Keratinocyte (primary cell): Measurements from ENCODE around the gene CCNL2. TPM values are rescaled to one million over a fixed set of nuclear protein-coding genes. Genes with fewer than 3 reads are reported as not detected.

ENCODE experiments used
- DNase-seq: peaks from one replicate; pipeline ENCODE4 v3.0.0-alpha.2; 2011; ENCODE audit warnings: low read depth, missing footprints, low spot score
- FAIRE-seq: peaks from 2 replicates; lab custom pipeline; 2011; peaks lifted over from hg19 to GRCh38; lab: Jason Lieb, UNC
- H2AFZ ChIP-seq: 2 replicates; pipeline ENCODE4 v1.6.0; 2012; ENCODE audit warnings: low read length, control low read depth, inconsistent platforms; ENCODE audit not compliant: control insufficient read depth
- H3K27ac ChIP-seq: 2 replicates; pipeline ENCODE4 v1.5.1; 2011; ENCODE audit warnings: low read length; ENCODE audit not compliant: control insufficient read depth, insufficient read depth
- H3K27me3 ChIP-seq: 3 replicates; pipeline ENCODE4 v1.6.0; 2011; ENCODE audit warnings: low read length; ENCODE audit not compliant: control insufficient read depth, insufficient read depth; ENCODE audit errors: extremely low read depth
- H3K36me3 ChIP-seq, 2 experiments: 2 replicates in 1 of 2; 3 replicates in 1 of 2; pipeline ENCODE4 v1.5.1; 2011; ENCODE audit warnings: low read length in 2 of 2, mild to moderate bottlenecking in 1 of 2; ENCODE audit not compliant: control insufficient read depth in 2 of 2, insufficient read depth in 2 of 2; ENCODE audit errors: extremely low read depth in 1 of 2
- H3K4me1 ChIP-seq: 3 replicates; pipeline ENCODE4 v1.5.1; 2011; ENCODE audit warnings: low read length; ENCODE audit not compliant: control insufficient read depth, insufficient read depth; ENCODE audit errors: extremely low read depth
- H3K4me2 ChIP-seq: 3 replicates; pipeline ENCODE4 v1.6.0; 2011; ENCODE audit warnings: low read depth, low read length; ENCODE audit not compliant: control insufficient read depth, insufficient read depth; ENCODE audit errors: extremely low read depth
- H3K4me3 ChIP-seq, 3 experiments: fragments of 200-600 bp in 1 of 3; sonication (generic) in 1 of 3; 2 replicates in 2 of 3; 3 replicates in 1 of 3; pipeline ENCODE4 v1.5.1; 2011 to 2016; ENCODE audit warnings: low read length in 3 of 3, mild to moderate bottlenecking in 3 of 3, control low read depth in 2 of 3, inconsistent platforms in 1 of 3, low read depth in 1 of 3, mixed read lengths in 1 of 3, mixed run types in 1 of 3, moderate library complexity in 1 of 3; ENCODE audit not compliant: control insufficient read depth in 2 of 3, insufficient read depth in 2 of 3; ENCODE audit errors: extremely low read depth in 1 of 3
- H3K79me2 ChIP-seq: 2 replicates; pipeline ENCODE4 v1.6.0; 2012; ENCODE audit warnings: low read length; ENCODE audit not compliant: control insufficient read depth, insufficient read depth
- H3K9ac ChIP-seq: 3 replicates; pipeline ENCODE4 v1.6.0; 2011; ENCODE audit warnings: low read length; ENCODE audit not compliant: control insufficient read depth, insufficient read depth; ENCODE audit errors: extremely low read depth
- H3K9me1 ChIP-seq: 3 replicates; pipeline ENCODE4 v1.6.0; 2011; ENCODE audit warnings: low read length; ENCODE audit not compliant: control insufficient read depth, insufficient read depth; ENCODE audit errors: extremely low read depth
- H3K9me3 ChIP-seq: 2 replicates; pipeline ENCODE4 v1.5.1; 2012; ENCODE audit warnings: low read depth, low read length; ENCODE audit not compliant: control insufficient read depth
- H4K20me1 ChIP-seq: 3 replicates; pipeline ENCODE4 v1.6.0; 2011; ENCODE audit warnings: low read length; ENCODE audit not compliant: control insufficient read depth, insufficient read depth; ENCODE audit errors: extremely low read depth
- CTCF ChIP-seq, 3 experiments: IDR thresholded peaks in 1 of 3; conservative IDR thresholded peaks in 1 of 3; optimal IDR thresholded peaks in 1 of 3; 2 replicates in 2 of 3; 3 replicates in 1 of 3; pipeline versions ENCODE3 to v1.5.1; 2011; ENCODE audit warnings: low read length in 3 of 3, mild to moderate bottlenecking in 3 of 3, moderate library complexity in 2 of 3, control low read depth in 1 of 3, inconsistent platforms in 1 of 3; ENCODE audit not compliant: insufficient read depth in 2 of 3; ENCODE audit errors: extremely low read depth in 1 of 3
- EZH2 ChIP-seq: IDR thresholded peaks from one replicate; pipeline ENCODE4 v1.6.1; 2012; ENCODE audit warnings: inconsistent platforms, mild to moderate bottlenecking, low read length, moderate library complexity
- dilution Hi-C: fragments of 300-500 bp; cut with MboI; formaldehyde crosslinking; loops from one replicate; pipeline ENCODE4 v1.7.0; 2020; ENCODE audit warnings: low sequenced_read_pairs; ENCODE audit not compliant: extremely low pct_ligation_motif_present
- polyA plus RNA-seq, 5 experiments: library from polyadenylated mRNA; depleted of rRNA in 3 of 5; stranded (reverse) in 3 of 5; stranded (forward) in 1 of 5; unstranded in 1 of 5; fragments of >200 nt; gene quantifications; 1 replicate in 1 of 5; 2 replicates in 3 of 5; 3 replicates in 1 of 5; pipeline versions ENCODE4 v1.2.1 to v1.2.3, GENCODE V29; 2011 to 2012; ENCODE audit warnings: missing spikeins in 2 of 5, low read depth in 1 of 5, low replicate concordance in 1 of 5

CCNL2 gene
- polyA plus RNA-seq, 1 donor (not counting 4 experiments of a cell fraction or from before 2014, with no cell fraction given): 140 TPM

- no peak for DNase-seq
- Histone ChIP-seq H4K20me1 (no peaks in the 10 kb centered on the region), H3K4me1 (peaks cover 27% of the 10 kb centered on the region), H2AFZ (no peak overlapping the region), H3K9ac (no peak overlapping the region), H3K79me2 (no peaks in the 10 kb centered on the region), H3K9me3 (no peaks in the 10 kb centered on the region), H3K27me3 (no peaks in the 10 kb centered on the region), H3K9me1 (no peaks in the 10 kb centered on the region), H3K27ac (no peak overlapping the region), H3K36me3 (no peaks in the 10 kb centered on the region), H3K4me2 (no peak overlapping the region), H3K4me3 (no peak overlapping the region)
- dilution Hi-C loops: no loop called here
- TF ChIP-seq CTCF (optimal IDR thresholded peaks at IDR 0.05 in 1 of 3, IDR thresholded peaks at IDR 0.05 in 1 of 3, conservative IDR thresholded peaks at IDR 0.05 in 1 of 3; ENCODE audit: extremely low read depth in 1 of 3, insufficient read depth in 2 of 3, low read length in 3 of 3): no peak
- no peak for FAIRE-seq
Measured at GRCh38 chr1:1432274-1432950, 33.3 kb upstream of the CCNL2 start.

- dilution Hi-C loops: no loop called here
- Histone ChIP-seq H3K4me1 (peaks cover 27% of the 10 kb centered on the region), H3K27me3 (no peaks in the 10 kb centered on the region), H3K4me3 (no peak overlapping the region), H3K9me3 (no peaks in the 10 kb centered on the region), H3K79me2 (no peaks in the 10 kb centered on the region), H3K9ac (no peak overlapping the region), H2AFZ (no peak overlapping the region), H4K20me1 (no peaks in the 10 kb centered on the region), H3K4me2 (no peak overlapping the region), H3K36me3 (no peaks in the 10 kb centered on the region), H3K27ac (no peak overlapping the region), H3K9me1 (no peaks in the 10 kb centered on the region)
- FAIRE-seq: no peak
- DNase-seq: no peak
- TF ChIP-seq CTCF (optimal IDR thresholded peaks at IDR 0.05 in 1 of 3, IDR thresholded peaks at IDR 0.05 in 1 of 3, conservative IDR thresholded peaks at IDR 0.05 in 1 of 3; ENCODE audit: extremely low read depth in 1 of 3, insufficient read depth in 2 of 3, low read length in 3 of 3) (no peak), EZH2 (no peak)
Measured at GRCh38 chr1:1431845-1432273, 32.7 kb upstream of the CCNL2 start.
